GM18868 (cell line): ENCODE measurements around the gene DEFB124.
"Not testable (repeated sequence)": the region's sequence is repeated elsewhere in the genome, so short reads cannot be mapped to it uniquely, and the experiment has no call there.

Experiments
- ATAC-seq: cut with Tn5 transposase; IDR thresholded peaks from one replicate; pipeline ENCODE4 v1.9.1; 2021; ENCODE audit warnings: mild to moderate bottlenecking, moderate library complexity; ENCODE audit not compliant: unreplicated experiment

Gene DEFB124

DNA sequence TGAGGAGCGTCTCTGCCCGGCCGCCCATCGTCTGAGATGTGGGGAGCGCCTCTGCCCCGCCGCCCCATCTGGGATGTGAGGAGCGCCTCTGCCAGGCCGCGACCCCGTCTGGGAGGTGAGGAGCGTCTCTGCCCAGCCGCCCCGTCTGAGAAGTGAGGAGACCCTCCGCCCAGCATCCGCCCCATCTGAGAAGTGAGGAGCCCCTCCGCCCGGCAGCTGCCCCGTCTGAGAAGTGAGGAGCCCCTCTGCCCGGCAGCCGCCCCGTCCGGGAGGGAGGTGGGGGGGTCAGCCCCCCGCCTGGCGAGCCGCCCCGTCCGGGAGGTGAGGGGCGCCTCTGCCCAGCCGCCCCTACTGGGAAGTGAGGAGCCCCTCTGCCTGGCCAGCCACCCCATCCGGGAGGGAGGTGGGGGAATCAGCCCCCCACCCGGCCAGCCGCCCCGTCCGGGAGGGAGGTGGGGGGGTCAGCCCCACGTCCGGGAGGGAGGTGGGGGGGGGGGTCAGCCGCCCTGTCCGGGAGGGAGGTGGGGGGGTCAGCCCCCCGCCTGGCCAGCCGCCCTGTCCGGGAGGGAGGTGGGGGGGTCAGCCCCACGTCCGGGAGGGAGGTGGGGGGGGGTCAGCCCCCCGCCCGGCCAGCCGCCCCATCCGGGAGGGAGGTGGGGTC is 47.9 kb downstream of the DEFB124 start:
- not testable (repeated sequence) for ATAC-seq

DNA sequence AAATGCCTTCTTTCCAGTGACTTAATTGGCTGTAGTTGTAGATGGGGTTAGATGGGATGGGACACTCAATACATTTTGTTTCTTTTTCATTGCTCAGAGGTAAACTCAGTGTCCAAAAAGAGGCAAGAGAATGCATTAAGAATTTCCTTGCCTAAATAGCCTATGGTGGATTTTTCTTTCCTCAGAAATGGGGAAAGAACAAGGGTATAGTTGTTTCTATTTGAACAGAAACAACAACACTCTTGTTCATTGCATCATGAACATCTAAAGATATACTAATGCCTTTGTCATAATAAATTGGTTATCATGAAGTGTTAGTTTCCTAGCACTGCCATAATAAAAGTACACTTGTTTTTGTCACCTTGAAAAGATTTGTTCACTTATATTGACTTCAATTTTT is 49.1 kb downstream of the DEFB124 start:
- no peak for ATAC-seq

DNA sequence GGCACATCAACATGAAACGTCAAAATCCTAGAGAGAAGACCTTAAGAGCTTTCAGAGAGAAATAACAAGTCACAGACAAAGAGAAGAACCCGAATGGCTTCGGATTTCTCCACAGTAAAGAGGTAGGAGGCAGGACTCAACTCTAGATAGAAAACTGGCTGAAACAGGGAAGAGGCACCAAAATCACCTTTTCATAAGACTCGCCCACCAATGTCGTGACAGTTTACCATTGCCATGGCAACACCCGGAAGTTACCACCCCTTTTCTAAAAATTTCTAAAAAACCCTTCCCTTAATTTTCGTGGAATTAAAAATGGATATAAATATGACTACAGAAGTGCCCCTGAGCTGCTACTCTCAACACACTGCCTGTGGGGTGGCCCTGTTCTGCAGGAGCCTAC is 56.6 kb downstream of the DEFB124 start:
- ATAC-seq: no peak

DNA sequence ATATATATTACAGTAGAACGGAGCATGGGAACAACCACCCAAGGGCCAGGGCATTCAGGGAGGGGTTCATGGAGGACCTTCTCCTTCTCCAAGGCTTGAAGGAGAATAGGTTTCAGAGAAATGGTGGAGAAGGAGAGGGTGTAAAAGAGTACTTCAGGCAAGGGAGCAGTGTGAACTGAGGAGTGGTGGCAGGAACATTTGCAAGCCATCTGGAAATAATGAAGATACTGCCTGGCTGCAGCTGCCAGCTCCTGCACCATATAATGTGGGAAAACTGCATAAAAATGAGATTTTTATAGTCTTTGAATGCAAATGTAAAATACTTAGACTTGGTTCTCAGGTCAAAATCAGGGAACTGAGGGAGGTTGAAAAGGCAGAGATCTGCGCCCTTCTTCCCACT is 59.3 kb downstream of the DEFB124 start:
- ATAC-seq: no peak
